Esophagus muscularis mucosa (tissue), 3 donors: ENCODE data around the gene RWDD2A.

Experiments
- POLR2AphosphoS5 ChIP-seq, 2 donors: sonication (generic); formaldehyde crosslinking; IDR thresholded peaks; one replicate each; pipeline ENCODE4 v1.6.1; 2017; ENCODE audit warnings: antibody characterized with exemption in 2 of 2
- TF ChIP-seq, protein P1 (sequence below), 3 experiments: fragments of 200-600 bp in 2 of 3; fragments of 450-650 bp in 1 of 3; sonication (generic) in 2 of 3; IDR thresholded peaks; one replicate each; pipeline ENCODE4 v1.5.1; 2017 to 2019; ENCODE audit warnings: antibody characterized with exemption in 3 of 3, mild to moderate bottlenecking in 2 of 3, moderate library complexity in 1 of 3

DNA sequence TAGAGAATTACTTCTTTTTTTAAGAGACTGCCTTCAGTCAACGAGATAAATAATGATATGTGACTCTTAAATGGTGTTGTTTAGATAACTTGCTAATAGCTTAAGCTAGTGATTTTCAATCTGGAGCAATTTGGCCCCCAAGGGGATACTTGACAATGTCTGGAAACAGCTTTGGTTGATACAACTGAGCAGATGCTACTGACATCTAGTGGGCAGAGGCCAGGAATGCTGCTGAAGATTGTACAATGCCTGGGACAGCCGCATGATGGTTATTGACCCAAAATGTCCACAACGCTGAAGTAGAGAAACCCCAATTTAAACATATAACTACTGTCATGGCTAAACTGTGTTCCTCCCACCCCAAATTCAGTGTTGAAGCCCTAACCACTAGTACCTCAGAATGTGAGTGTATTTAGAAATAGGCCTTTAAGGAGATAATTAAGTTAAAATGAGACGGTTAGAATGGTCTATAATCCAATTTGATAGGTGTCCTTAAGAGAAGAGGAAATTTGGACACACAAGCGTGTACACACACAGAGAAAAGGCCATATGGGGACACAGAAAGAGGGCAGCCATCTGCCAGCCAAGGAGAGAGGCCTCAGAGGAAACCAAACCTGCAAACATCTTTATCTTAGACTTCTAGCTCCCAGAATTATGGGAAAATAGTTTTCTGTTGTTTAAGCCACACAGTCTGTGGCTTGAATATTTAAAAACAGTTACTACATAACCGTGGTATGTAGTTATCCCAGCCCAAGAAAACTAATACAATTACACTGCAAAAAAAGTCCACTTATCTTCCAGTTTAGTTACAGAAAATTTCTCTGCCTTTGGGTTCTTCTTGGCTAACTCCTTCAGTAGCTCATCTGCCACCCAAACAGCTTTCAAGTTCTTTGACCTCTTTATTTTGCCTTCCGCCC, 22.2 kb downstream of the RWDD2A start:
- TF ChIP-seq, protein P1, sequence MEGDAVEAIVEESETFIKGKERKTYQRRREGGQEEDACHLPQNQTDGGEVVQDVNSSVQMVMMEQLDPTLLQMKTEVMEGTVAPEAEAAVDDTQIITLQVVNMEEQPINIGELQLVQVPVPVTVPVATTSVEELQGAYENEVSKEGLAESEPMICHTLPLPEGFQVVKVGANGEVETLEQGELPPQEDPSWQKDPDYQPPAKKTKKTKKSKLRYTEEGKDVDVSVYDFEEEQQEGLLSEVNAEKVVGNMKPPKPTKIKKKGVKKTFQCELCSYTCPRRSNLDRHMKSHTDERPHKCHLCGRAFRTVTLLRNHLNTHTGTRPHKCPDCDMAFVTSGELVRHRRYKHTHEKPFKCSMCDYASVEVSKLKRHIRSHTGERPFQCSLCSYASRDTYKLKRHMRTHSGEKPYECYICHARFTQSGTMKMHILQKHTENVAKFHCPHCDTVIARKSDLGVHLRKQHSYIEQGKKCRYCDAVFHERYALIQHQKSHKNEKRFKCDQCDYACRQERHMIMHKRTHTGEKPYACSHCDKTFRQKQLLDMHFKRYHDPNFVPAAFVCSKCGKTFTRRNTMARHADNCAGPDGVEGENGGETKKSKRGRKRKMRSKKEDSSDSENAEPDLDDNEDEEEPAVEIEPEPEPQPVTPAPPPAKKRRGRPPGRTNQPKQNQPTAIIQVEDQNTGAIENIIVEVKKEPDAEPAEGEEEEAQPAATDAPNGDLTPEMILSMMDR (IDR thresholded peaks at IDR 0.05), result peak; percentile 69 to 84 (median 75)
- TF ChIP-seq POLR2AphosphoS5 (IDR thresholded peaks at IDR 0.05), result peak in 1 of 2 donors; percentile 14
